SU-DHL-6 (cell line): Measurements from ENCODE around the gene HK1.
"Not testable (repeated sequence)": the region's sequence is repeated elsewhere in the genome, so short reads cannot be mapped to it uniquely, and the experiment has no call there.

Experiments
- H2AFZ ChIP-seq: fragments of 200-600 bp; sonication (generic); 2 replicates; pipeline ENCODE4 v1.6.1; 2014; ENCODE audit warnings: low read depth, mild to moderate bottlenecking, moderate library complexity, mixed read lengths, antibody characterized with exemption, low read length; ENCODE audit not compliant: severe bottlenecking
- H3F3A ChIP-seq: fragments of 200-600 bp; shearing (Covaris generic); 2 replicates; pipeline ENCODE4 v1.6.0; 2016; ENCODE audit warnings: antibody characterized with exemption, mild to moderate bottlenecking; ENCODE audit not compliant: insufficient read depth
- H3K27ac ChIP-seq: fragments of 200-600 bp; sonication (generic); 2 replicates; pipeline ENCODE4 v1.5.1; 2016; ENCODE audit warnings: low read depth, mild to moderate bottlenecking, low read length, moderate library complexity, mixed read lengths
- H3K27me3 ChIP-seq: fragments of 200-600 bp; sonication (generic), shearing (Covaris generic); 2 replicates; pipeline ENCODE4 v1.6.0; 2014; ENCODE audit warnings: mild to moderate bottlenecking, low read length
- H3K36me3 ChIP-seq: fragments of 200-600 bp; sonication (generic); 2 replicates; pipeline ENCODE4 v1.6.1; 2014; ENCODE audit warnings: mild to moderate bottlenecking, low read length, mixed read lengths
- H3K4me2 ChIP-seq: fragments of 300-600, 200-600 bp; shearing (Covaris generic), sonication (generic); 2 replicates; pipeline ENCODE4 v1.6.0; 2014; ENCODE audit warnings: low read length, low read depth, mild to moderate bottlenecking; ENCODE audit not compliant: poor library complexity, severe bottlenecking
- H3K4me3 ChIP-seq: fragments of 200-600 bp; sonication (generic); 2 replicates; pipeline ENCODE4 v1.5.1; 2014; ENCODE audit warnings: antibody characterized with exemption, low read length, mild to moderate bottlenecking, mixed read lengths; ENCODE audit not compliant: insufficient read depth, poor library complexity, severe bottlenecking
- H3K79me2 ChIP-seq: fragments of 200-600 bp; sonication (generic); 2 replicates; pipeline ENCODE4 v1.6.1; 2014; ENCODE audit warnings: mild to moderate bottlenecking, low read length, moderate library complexity; ENCODE audit not compliant: insufficient read depth
- H3K9ac ChIP-seq: fragments of 200-600 bp; sonication (generic); 2 replicates; pipeline ENCODE4 v1.7.0; 2014; ENCODE audit warnings: mild to moderate bottlenecking, low read length
- H3K9me2 ChIP-seq: fragments of 200-600 bp; sonication (generic); replicated peaks from 2 replicates; pipeline ENCODE4 v1.6.1; 2014; ENCODE audit warnings: low read length; ENCODE audit not compliant: insufficient read depth
- H3K9me3 ChIP-seq: fragments of 200-600 bp; sonication (generic); 2 replicates; pipeline ENCODE4 v1.6.1; 2014; ENCODE audit warnings: low read length, mixed read lengths; ENCODE audit not compliant: insufficient read depth
- H4K20me1 ChIP-seq: fragments of 200-600 bp; sonication (generic); 2 replicates; pipeline ENCODE4 v1.6.1; 2014; ENCODE audit warnings: low read depth, mild to moderate bottlenecking, antibody characterized with exemption, low read length, moderate library complexity, mixed read lengths
- EZH2phosphoT487 ChIP-seq: fragments of 200-600 bp; sonication (generic), shearing (Covaris generic); conservative IDR thresholded peaks from 2 replicates; pipeline ENCODE4 v1.6.1; 2018; ENCODE audit warnings: mild to moderate bottlenecking, antibody characterized with exemption, low read length, moderate library complexity, mixed read lengths
- TF ChIP-seq, protein P1 (sequence below): fragments of 200-600 bp; sonication (generic); IDR thresholded peaks from one replicate; pipeline ENCODE4 v1.5.1; 2017; ENCODE audit warnings: antibody characterized with exemption, mild to moderate bottlenecking, low read length, moderate library complexity; ENCODE audit not compliant: insufficient read depth, poor library complexity, severe bottlenecking

The HK1 gene

DNA sequence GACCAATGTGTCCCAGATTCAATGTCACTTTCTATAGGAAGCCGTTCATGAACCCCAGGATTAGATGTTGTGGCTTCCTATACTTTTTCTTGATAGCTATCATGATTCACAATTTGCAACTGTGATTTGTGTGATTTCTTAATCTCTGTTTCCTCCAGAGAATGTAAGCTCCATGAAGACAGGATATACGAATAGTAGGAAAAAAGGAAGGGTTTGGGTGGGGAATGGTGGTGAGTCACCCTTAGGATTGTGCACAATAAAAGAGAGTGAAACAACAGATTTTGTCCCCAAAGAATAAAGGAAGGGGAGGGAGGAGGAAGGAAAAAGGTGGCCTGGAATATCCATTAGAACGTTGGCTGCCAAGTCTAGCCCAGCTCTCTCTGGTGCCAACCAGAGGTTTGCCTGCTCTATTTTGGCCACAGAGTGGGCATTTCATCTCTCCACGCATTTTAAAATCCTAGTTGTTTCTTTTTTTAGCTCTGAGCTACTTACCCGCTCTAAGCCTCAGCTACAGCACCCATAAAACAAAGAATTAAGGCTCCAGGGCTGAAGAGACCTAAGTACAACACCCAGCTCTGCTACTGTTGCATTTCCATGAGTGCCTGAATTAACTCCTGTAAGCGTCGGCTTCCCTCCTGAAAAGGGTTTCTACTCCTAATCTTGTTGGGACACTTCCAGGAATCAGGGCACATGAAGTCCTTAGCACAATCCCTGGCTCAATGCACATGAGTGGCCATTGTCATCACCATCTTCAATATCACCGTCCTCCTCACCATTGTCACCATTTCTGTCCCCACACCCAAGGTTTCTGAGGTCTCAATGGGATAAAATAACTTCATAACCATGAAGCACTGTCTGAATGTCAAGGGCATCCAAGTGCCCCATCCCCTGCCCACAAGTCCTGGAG lies 3.5 kb downstream of the HK1 start:
- Histone ChIP-seq H3K27ac (no peak overlapping the region), H2AFZ (no peak overlapping the region), H4K20me1 (no peaks in the 10 kb centered on the region), H3K9ac (no peak overlapping the region), H3K36me3 (no peaks in the 10 kb centered on the region), H3K9me2 (no peaks in the 10 kb centered on the region), H3K27me3 (no peaks in the 10 kb centered on the region), H3K79me2 (no peaks in the 10 kb centered on the region), H3K9me3 (no peaks in the 10 kb centered on the region), H3K4me3 (no peak overlapping the region), H3F3A (no peaks in the 10 kb centered on the region), H3K4me2 (no peak overlapping the region)
- no peak for TF ChIP-seq EZH2phosphoT487
- TF ChIP-seq, protein P1, sequence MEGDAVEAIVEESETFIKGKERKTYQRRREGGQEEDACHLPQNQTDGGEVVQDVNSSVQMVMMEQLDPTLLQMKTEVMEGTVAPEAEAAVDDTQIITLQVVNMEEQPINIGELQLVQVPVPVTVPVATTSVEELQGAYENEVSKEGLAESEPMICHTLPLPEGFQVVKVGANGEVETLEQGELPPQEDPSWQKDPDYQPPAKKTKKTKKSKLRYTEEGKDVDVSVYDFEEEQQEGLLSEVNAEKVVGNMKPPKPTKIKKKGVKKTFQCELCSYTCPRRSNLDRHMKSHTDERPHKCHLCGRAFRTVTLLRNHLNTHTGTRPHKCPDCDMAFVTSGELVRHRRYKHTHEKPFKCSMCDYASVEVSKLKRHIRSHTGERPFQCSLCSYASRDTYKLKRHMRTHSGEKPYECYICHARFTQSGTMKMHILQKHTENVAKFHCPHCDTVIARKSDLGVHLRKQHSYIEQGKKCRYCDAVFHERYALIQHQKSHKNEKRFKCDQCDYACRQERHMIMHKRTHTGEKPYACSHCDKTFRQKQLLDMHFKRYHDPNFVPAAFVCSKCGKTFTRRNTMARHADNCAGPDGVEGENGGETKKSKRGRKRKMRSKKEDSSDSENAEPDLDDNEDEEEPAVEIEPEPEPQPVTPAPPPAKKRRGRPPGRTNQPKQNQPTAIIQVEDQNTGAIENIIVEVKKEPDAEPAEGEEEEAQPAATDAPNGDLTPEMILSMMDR: no peak

DNA sequence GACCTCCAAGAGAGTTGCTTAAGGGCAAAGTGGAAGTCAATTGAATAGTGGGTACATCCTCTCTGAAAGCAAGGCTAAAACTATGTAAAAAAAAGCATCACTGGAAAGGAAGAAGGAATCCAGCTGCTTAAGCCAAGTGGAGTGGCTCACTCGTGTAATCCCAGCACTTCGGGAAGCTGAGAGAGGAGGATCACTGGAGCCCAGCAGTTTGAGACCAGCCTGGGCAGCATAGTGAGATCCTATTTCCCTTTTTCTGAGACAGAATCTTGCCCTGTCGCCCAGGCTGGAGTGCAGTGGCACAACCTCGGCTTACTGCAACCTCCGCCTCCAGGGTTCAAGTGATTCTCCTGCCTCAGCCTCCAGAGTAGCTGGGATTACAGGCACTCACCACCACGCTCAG lies 6.1 kb downstream of the HK1 start:
- not testable (repeated sequence) for H3K36me3 ChIP-seq, H3K27me3 ChIP-seq, H3K9ac ChIP-seq, H3K4me3 ChIP-seq, H3K9me2 ChIP-seq, H4K20me1 ChIP-seq, H3K4me2 ChIP-seq, H3K79me2 ChIP-seq, H2AFZ ChIP-seq, H3F3A ChIP-seq, H3K27ac ChIP-seq, H3K9me3 ChIP-seq

DNA sequence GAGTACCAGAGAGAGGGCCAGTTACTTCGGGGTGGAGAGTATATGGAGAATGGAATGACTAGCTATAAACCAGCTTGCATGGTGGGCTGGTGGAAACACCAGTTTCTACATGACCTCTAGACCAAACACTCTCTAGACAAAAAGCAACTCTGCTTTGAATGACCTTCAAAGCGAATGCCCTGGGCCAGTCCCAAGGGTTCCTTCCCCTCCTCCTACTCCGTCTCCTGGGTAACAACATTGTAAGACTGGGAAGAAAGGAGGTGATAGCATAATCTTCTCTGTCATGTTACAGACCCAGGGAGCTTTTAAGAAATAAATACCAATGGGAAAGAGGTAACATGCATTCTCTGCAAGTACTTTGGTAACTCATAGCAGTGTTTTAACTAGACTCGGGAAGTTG lies 7.4 kb downstream of the HK1 start:
- no peaks in the 10 kb centered on the region for H3K36me3 ChIP-seq
- H3F3A ChIP-seq: no peaks in the 10 kb centered on the region
- no peak overlapping the region for H3K9ac ChIP-seq
- H3K4me2 ChIP-seq: no peak overlapping the region
- H3K27ac ChIP-seq: no peak overlapping the region
- TF ChIP-seq EZH2phosphoT487: no peak
- TF ChIP-seq, protein P1: no peak
- H3K79me2 ChIP-seq: no peaks in the 10 kb centered on the region
- H2AFZ ChIP-seq: no peak overlapping the region
- no peaks in the 10 kb centered on the region for H3K9me2 ChIP-seq
- no peaks in the 10 kb centered on the region for H3K27me3 ChIP-seq
- H3K9me3 ChIP-seq: no peaks in the 10 kb centered on the region
- no peak overlapping the region for H3K4me3 ChIP-seq
- H4K20me1 ChIP-seq: no peaks in the 10 kb centered on the region

DNA sequence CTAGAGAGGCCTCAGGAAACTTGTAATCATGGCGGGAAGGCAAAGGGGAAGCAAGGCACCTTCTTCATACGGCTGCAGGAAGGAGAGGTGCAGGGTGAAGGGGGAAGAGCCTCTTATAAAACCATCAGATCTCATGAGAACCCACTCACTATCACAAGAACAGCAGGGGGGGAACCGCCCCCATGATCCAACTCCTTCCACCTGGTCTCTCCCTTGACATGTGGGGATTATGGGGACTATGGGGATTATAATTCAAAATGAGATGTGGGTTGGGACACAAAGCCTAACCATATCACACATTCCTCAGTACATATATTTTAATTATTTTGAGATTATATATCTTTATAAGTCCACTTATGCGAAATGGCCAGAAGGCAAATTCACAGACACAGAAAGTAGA lies 8.9 kb downstream of the HK1 start:
- Histone ChIP-seq H3K9me2 (no peaks in the 10 kb centered on the region), H3K4me2 (no peak overlapping the region), H3K27ac (no peak overlapping the region), H4K20me1 (no peaks in the 10 kb centered on the region), H2AFZ (no peak overlapping the region), H3K27me3 (no peaks in the 10 kb centered on the region), H3F3A (no peaks in the 10 kb centered on the region), H3K79me2 (no peaks in the 10 kb centered on the region), H3K36me3 (no peaks in the 10 kb centered on the region), H3K9ac (no peak overlapping the region), H3K9me3 (no peaks in the 10 kb centered on the region), H3K4me3 (no peak overlapping the region)
- TF ChIP-seq, protein P1: no peak
- TF ChIP-seq EZH2phosphoT487: no peak
